ENCODE results near the gene MFSD12.

- TF ChIP-seq CTCF (IDR thresholded peaks at IDR 0.05) = no peak
- TF ChIP-seq ZFX (IDR thresholded peaks at IDR 0.05; ENCODE audit: borderline replicate concordance) = no peak
These were observed 17.9 kb upstream of the MFSD12 start for GRCh38 chr19:3575260-3575741.

All from 22Rv1 (cell line).